ENCODE measurements around the gene RBM43.

The RBM43 gene

DNA sequence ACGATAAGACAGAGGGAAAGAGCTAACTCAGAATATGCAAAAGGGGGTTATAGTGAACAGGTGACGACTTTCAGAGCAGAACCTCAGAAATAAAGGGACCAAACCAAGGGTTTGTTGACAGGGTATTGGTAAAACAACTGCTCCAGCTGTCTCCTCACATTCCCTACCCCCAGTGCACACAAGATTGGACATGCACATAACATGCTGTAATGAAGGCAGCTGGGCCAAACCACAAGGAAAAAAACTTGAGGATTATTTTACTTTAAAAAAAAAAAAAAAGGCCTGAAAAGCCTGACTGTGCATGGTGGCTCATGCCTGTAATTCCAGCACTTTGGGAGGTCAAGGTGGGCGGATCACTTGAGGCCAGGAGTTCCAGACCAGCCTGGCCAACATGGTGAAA, 3.5 kb downstream of the RBM43 start:
- TF ChIP-seq ZFX (IDR thresholded peaks at IDR 0.05; ENCODE audit: borderline replicate concordance): no peak
- TF ChIP-seq, protein P1, sequence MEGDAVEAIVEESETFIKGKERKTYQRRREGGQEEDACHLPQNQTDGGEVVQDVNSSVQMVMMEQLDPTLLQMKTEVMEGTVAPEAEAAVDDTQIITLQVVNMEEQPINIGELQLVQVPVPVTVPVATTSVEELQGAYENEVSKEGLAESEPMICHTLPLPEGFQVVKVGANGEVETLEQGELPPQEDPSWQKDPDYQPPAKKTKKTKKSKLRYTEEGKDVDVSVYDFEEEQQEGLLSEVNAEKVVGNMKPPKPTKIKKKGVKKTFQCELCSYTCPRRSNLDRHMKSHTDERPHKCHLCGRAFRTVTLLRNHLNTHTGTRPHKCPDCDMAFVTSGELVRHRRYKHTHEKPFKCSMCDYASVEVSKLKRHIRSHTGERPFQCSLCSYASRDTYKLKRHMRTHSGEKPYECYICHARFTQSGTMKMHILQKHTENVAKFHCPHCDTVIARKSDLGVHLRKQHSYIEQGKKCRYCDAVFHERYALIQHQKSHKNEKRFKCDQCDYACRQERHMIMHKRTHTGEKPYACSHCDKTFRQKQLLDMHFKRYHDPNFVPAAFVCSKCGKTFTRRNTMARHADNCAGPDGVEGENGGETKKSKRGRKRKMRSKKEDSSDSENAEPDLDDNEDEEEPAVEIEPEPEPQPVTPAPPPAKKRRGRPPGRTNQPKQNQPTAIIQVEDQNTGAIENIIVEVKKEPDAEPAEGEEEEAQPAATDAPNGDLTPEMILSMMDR (IDR thresholded peaks at IDR 0.05): no peak
- H3K27ac ChIP-seq: no peak overlapping the region

DNA sequence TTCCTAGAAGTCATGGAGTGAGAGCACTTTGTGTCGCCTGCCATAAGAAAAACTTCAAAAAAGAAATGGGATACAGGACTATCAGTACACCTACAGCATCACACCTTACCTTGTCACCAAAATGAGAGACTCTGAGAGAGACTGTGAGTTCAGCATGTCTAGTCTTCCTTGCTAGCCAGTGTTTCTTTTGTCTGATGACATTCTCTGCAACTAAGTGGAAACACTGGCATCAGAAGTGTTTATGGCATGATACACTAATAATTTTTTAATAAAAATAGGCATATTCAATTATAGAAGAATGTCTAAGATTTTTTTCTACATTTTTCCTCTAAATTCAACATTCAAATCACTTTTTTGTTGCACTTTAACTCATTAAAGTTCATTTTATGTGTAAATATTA, 9.0 kb downstream of the RBM43 start:
- no peak overlapping the region for H3K27ac ChIP-seq
- TF ChIP-seq, protein P1 (IDR thresholded peaks at IDR 0.05): no peak
- no peak for TF ChIP-seq ZFX (IDR thresholded peaks at IDR 0.05; ENCODE audit: borderline replicate concordance)

DNA sequence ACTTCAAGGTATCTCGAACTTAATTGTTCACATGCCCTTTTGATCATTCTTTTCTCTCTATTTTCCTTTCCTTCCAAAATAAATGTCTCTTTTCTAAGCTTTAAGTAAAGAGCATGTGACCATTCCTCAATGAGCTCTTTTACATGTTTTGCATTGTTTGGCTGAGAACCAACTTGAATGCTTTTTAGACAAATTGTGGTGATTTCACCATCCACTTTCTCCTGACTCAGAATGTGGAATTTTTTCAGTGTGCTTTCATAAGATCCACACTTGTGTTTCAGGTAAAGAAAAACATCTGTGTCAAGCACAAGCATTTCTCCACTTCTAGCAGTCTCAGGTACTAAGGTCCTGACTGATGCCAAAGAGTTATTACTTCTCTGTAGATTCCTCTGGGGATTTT, 10.7 kb downstream of the RBM43 start:
- no peak overlapping the region for H3K27ac ChIP-seq
- TF ChIP-seq, protein P1 (IDR thresholded peaks at IDR 0.05): no peak
- no peak for TF ChIP-seq ZFX (IDR thresholded peaks at IDR 0.05; ENCODE audit: borderline replicate concordance)

DNA sequence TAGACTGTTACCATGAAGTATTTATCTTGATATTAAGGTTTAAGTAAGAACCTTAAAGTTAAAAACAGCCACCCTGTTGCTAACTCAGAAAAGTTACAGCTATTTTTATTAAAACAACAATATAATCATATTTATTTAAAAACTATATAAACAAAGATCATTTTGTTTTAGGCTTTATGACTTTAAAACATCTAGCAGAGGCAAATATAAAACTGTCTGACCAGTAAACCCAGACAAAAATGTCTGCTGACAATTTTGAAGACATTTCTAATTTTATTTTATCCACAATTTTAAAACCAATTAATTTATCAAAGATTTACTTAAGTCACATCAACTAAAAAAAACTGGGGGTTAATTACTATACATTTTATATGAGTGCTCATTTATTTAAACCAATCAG, 14.2 kb downstream of the RBM43 start:
- no peak overlapping the region for H3K27ac ChIP-seq
- TF ChIP-seq, protein P1 (IDR thresholded peaks at IDR 0.05): no peak
- no peak for TF ChIP-seq ZFX (IDR thresholded peaks at IDR 0.05; ENCODE audit: borderline replicate concordance)

DNA sequence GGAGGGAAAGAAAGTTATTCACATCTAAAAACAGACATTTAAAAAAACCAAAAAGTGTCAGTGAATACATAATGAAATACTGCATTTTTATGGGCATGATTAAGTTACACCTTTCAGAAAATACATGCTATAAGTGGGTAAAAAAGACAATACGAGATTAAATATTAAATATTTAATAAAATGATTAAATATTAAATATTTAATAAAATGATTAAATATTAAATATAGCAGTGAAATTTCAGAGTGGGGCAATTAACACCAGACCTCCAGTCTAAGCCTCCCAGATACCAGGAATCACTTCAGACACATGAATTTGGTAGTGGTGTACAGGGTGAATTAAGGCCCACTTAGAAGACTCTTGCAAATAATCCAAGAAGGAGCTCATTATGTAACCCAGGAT, 15.5 kb downstream of the RBM43 start:
- no peak for TF ChIP-seq ZFX (IDR thresholded peaks at IDR 0.05; ENCODE audit: borderline replicate concordance)
- TF ChIP-seq, protein P1 (IDR thresholded peaks at IDR 0.05): no peak
- no peak overlapping the region for H3K27ac ChIP-seq

DNA sequence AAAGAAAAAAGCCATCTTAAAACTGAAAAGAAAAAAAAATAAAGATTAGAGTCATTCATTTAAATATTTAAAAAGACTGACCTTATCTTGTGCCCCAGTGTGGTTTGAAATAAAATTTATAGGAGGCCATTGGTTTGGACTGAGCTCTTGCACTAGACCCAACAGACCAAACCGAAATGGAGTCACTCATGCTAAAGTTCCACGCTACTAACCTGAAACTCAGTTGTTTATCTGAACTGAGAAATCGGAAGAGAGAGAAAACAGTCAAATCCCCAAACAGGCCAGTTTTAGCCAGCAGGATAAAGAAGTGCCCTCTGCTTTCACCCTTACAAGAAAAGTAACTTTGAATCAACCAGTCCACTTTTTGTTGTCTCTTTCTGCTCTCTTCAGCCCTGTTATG, 18.2 kb downstream of the RBM43 start:
- no peak for TF ChIP-seq ZFX (IDR thresholded peaks at IDR 0.05; ENCODE audit: borderline replicate concordance)
- TF ChIP-seq, protein P1 (IDR thresholded peaks at IDR 0.05): no peak
- no peak overlapping the region for H3K27ac ChIP-seq

DNA sequence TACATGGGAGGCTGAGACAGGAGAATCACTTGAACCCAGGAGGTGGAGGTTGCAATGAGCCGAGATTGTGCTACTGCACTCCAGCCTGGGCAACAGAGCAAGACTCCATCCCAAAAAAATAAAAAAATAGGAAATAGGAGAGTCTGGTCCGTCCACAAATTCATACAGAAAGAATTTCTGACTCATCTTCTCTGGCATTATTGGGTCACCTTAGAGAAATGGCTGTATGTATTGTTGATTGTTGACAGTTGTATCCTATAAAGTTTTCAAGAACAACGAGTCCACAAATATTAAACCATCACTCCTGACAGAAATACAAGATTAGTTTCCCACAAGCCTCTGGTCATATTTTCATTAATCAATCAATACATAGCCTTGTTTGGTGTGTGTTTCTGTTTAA, 20.4 kb downstream of the RBM43 start:
- TF ChIP-seq, protein P1 (IDR thresholded peaks at IDR 0.05): no peak
- TF ChIP-seq ZFX (IDR thresholded peaks at IDR 0.05; ENCODE audit: borderline replicate concordance): no peak
- no peak overlapping the region for H3K27ac ChIP-seq

Measured in 22Rv1 (cell line).